NCI-H510A treated with DMSO at 0.1 percent for 48 hours (cell line): ENCODE measurements around the gene PTPRZ1.
A peak's percentile ranks its signal among the peaks of the same experiment; 100 is the strongest.

ENCODE experiments used
- DNase-seq: peaks from one replicate; lab custom pipeline; 2025; lab: John Stamatoyannopoulos, UW

PTPRZ1 gene

GRCh38 chr7:121954803-121955202, 81.8 kb downstream of the PTPRZ1 start:
- no peak for DNase-seq

GRCh38 chr7:121957626-121958025, 84.7 kb downstream of the PTPRZ1 start:
- DNase-seq, result no peak

- DNase-seq, result no peak
These were observed 87.7 kb downstream of the PTPRZ1 start for GRCh38 chr7:121960678-121961077.

- no peak for DNase-seq
These were observed 88.3 kb downstream of the PTPRZ1 start for GRCh38 chr7:121961089-121961867.

GRCh38 chr7:121966276-121966934, 93.4 kb downstream of the PTPRZ1 start:
- DNase-seq, result no peak

GRCh38 chr7:121966935-121967332, 94.0 kb downstream of the PTPRZ1 start:
- DNase-seq, result no peak

GRCh38 chr7:121985476-121986030, 112.6 kb downstream of the PTPRZ1 start:
- DNase-seq, result no peak

- DNase-seq, result no peak
These were observed 119.1 kb downstream of the PTPRZ1 start for GRCh38 chr7:121992068-121992467.

- peak; percentile 71 for DNase-seq
These were observed 121.9 kb downstream of the PTPRZ1 start for GRCh38 chr7:121994625-121995410.

- DNase-seq, result peak; percentile 43
These were observed 133.7 kb downstream of the PTPRZ1 start for GRCh38 chr7:122006687-122007086.

GRCh38 chr7:122010116-122010515, 137.2 kb downstream of the PTPRZ1 start:
- DNase-seq, result no peak

GRCh38 chr7:122013065-122013464, 140.1 kb downstream of the PTPRZ1 start:
- no peak for DNase-seq

GRCh38 chr7:122013630-122014029, 140.7 kb downstream of the PTPRZ1 start:
- no peak for DNase-seq

GRCh38 chr7:122014697-122015096, 141.7 kb downstream of the PTPRZ1 start:
- DNase-seq, result no peak

GRCh38 chr7:122018032-122018431, 145.1 kb downstream of the PTPRZ1 start:
- no peak for DNase-seq

- no peak for DNase-seq
These were observed 154.1 kb downstream of the PTPRZ1 start for GRCh38 chr7:122027058-122027457.

GRCh38 chr7:122033641-122034040, 160.7 kb downstream of the PTPRZ1 start:
- no peak for DNase-seq

GRCh38 chr7:122035876-122036275, 162.9 kb downstream of the PTPRZ1 start:
- no peak for DNase-seq

GRCh38 chr7:122038134-122038533, 165.2 kb downstream of the PTPRZ1 start:
- no peak for DNase-seq

GRCh38 chr7:122038904-122039303, 165.9 kb downstream of the PTPRZ1 start:
- no peak for DNase-seq

GRCh38 chr7:122040147-122040546, 167.2 kb downstream of the PTPRZ1 start:
- no peak for DNase-seq

- DNase-seq, result no peak
These were observed 173.4 kb downstream of the PTPRZ1 start for GRCh38 chr7:122046402-122046801.
